NB4 (cell line): ENCODE measurements around the gene PROSER2.

Experiments used
- DNase-seq: peaks from one replicate; pipeline ENCODE4 v3.0.0; 2010; ENCODE audit warnings: low read depth
- H3K4me3 ChIP-seq: one replicate; pipeline ENCODE4 v1.5.1; 2011; ENCODE audit warnings: mild to moderate bottlenecking, low read depth, low read length, moderate library complexity
- CTCF ChIP-seq: IDR thresholded peaks from one replicate; pipeline ENCODE4 v1.5.1; 2012; ENCODE audit warnings: low read depth, low read length
- MAX ChIP-seq: IDR thresholded peaks from 2 replicates; pipeline ENCODE4 v1.6.1; 2011; ENCODE audit warnings: low read depth, low read length
- MYC ChIP-seq: IDR thresholded peaks from 2 replicates; pipeline ENCODE4 v1.6.1; 2011; ENCODE audit warnings: low read depth, low read length
- POLR2A ChIP-seq: IDR thresholded peaks from 2 replicates; pipeline ENCODE4 v1.6.1; 2011; ENCODE audit warnings: mild to moderate bottlenecking; ENCODE audit not compliant: insufficient read length; ENCODE audit errors: extremely low read depth

The PROSER2 gene

GRCh38 chr10:11879387-11880094 is 56.4 kb downstream of the PROSER2 start:
- TF ChIP-seq MAX = no peak
- TF ChIP-seq POLR2A = no peak
- TF ChIP-seq MYC = no peak
- no peak for DNase-seq
- H3K4me3 ChIP-seq = no peak overlapping the region

GRCh38 chr10:11880151-11881029 is 57.2 kb downstream of the PROSER2 start:
- H3K4me3 ChIP-seq = no peak overlapping the region
- TF ChIP-seq MYC = no peak
- no peak for TF ChIP-seq CTCF
- no peak for TF ChIP-seq POLR2A
- no peak for TF ChIP-seq MAX
- DNase-seq = no peak

- TF ChIP-seq MAX = no peak
- TF ChIP-seq MYC = no peak
- no peak for TF ChIP-seq POLR2A
- TF ChIP-seq CTCF = no peak
- H3K4me3 ChIP-seq = no peak overlapping the region
Measured at GRCh38 chr10:11881030-11881476, 57.9 kb downstream of the PROSER2 start.

GRCh38 chr10:11881477-11882417 is 58.6 kb downstream of the PROSER2 start:
- TF ChIP-seq CTCF (no peak), POLR2A (no peak), MAX (no peak), MYC (no peak)
- DNase-seq = no peak
- H3K4me3 ChIP-seq = no peak overlapping the region

More at GRCh38 chr10:11881030-11881476, 57.9 kb downstream of the PROSER2 start:
- DNase-seq = no peak

GRCh38 chr10:11882646-11883375 is 59.7 kb downstream of the PROSER2 start:
- H3K4me3 ChIP-seq = no peak overlapping the region
- no peak for TF ChIP-seq MAX
- no peak for TF ChIP-seq POLR2A
- TF ChIP-seq CTCF = no peak
- no peak for TF ChIP-seq MYC
- DNase-seq = no peak
